GM18907 (cell line): ENCODE measurements around the gene AP5B1.

Source experiments
- ATAC-seq: cut with Tn5 transposase; IDR thresholded peaks from one replicate; pipeline ENCODE4 v1.9.1; 2021; ENCODE audit warnings: mild to moderate bottlenecking, moderate library complexity; ENCODE audit not compliant: unreplicated experiment

AP5B1 gene

DNA sequence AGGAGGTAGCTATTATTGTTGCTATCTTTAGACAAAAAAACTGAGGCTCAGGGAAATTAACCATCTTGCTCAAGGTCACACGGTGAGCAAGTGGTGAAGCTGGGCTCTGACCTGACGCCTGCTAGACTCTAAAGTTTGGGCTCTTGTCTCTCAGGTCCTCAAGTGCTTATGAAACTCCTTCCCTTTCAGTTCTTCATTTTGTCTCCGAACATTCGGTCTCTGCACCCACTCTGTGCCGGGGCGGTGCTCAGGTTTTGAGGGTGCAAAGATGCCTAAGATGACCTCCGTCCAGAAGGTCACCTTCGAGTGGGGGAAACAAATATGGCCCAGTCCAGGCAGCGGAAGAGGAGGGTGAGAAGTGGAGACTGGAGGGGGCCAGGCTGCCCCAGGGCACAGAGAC lies 22.1 kb upstream of the AP5B1 start:
- peak; percentile 58 for ATAC-seq

DNA sequence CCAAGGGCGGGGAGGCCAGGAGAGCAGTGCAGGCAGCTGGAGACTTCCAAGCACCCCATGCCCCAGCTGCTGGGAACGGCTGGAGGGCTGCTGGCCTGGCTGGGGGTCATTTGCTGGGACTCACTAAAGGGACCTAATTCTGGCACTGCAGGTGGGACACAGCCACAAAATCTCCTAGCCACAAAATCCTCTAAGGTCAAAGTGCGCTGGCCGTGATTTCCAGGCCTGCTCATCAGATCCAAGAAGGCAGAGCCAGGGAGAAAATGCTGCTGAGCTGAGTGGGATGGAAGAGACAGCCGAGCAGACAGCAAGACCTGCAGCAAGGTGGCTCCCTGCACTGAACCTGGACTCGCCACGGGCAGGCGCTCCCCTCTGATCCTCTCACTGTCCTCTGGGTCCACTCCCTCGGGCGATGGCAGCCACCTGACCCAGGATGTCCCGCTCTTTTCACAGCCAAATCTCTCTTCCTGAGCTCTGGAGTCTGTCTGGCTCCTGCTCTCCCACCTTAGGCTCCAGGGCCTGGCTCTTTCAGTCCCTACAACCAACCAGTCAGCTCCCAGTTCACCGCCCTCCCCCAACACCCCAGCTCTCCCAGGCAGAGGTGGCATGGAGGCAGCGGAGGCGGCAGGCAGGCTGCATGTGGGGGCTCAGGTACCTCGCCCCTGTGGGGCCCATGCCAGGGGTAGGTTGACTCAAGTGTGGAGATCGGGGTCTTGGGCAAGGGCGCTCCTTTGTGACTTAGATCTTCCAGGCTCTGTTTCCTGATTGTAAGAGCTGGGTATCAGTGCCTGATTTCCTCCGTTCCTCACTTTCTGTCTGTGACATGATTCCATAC lies 20.6 kb upstream of the AP5B1 start:
- no peak for ATAC-seq

DNA sequence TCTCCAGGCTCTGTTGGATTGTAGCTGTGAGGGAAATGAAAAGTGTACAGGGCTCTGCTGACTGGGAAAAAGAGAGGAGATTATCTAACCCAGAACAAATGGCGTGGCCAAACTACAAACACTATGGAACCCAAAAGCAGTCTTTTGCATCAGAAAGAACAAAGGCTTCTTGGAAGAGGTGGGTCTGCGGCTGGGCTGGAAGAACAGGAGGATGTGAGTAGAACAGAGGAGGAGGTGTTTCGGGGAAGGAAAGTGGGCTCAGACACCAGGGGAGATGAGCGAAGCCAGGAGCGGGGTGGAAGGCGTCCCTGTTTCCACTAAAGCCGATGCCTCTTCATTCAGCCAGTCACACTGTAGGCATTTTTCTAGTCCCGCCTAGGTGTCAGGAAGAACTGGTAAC lies 18.1 kb upstream of the AP5B1 start:
- no peak for ATAC-seq

DNA sequence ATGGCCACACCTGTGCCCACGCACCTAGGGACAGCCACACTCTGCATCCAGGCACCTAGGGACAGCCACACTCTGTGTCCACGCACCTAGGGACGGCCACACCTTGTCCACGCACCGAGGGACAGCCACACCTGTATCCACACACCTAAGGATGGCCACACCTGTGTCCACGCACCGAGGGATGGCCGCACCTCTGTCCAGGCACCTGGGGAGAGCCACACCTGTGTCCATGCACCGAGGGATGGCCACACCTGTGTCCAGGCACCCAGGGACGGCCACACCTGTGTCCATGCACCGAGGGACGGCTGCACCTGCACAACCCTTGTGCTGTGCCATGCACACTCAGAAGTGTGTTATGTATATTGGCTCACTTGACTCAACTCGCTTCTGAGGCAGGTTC lies 16.9 kb upstream of the AP5B1 start:
- no peak for ATAC-seq

DNA sequence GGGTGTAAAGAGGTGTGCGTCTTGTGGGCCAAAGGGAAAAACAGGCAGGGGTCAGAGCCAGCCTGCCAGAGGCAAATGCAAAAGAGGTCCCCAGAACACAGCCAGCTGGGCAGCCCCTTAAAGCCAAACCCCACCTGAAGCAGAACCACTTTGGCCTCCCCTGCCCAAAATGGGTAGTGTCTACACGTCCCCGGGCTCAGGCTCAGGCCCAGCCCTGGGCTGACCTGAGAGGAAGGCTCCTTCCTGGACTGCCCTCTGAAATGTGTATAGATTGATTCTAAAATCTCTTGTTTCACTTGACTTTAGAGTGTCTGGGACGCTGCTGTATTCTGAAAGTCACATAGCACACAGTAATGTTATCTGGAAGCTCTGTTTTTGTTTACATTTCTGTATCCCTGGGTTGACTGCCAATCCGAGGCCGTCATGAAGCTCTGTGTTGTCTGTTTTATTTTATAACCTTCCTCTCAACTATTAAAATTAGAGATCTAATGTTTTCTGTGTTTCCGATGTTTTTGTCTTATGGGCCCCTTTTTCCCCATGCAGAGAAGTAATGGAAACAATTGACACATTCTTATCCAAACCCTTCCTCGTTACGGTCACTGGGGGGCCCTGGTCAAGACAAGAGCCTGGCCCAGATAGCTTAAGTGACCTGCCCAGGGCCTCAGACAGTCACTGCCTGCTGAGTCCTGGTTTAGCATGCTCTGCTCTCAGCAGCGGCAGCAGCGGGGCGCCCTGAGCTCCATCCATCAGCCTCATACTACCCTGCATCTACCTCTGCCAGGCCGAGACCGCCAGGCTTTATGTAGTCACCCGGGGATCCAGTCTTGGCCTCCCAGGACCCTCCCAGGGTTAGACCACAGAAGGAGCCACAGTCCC lies 16.2 kb upstream of the AP5B1 start:
- no peak for ATAC-seq

DNA sequence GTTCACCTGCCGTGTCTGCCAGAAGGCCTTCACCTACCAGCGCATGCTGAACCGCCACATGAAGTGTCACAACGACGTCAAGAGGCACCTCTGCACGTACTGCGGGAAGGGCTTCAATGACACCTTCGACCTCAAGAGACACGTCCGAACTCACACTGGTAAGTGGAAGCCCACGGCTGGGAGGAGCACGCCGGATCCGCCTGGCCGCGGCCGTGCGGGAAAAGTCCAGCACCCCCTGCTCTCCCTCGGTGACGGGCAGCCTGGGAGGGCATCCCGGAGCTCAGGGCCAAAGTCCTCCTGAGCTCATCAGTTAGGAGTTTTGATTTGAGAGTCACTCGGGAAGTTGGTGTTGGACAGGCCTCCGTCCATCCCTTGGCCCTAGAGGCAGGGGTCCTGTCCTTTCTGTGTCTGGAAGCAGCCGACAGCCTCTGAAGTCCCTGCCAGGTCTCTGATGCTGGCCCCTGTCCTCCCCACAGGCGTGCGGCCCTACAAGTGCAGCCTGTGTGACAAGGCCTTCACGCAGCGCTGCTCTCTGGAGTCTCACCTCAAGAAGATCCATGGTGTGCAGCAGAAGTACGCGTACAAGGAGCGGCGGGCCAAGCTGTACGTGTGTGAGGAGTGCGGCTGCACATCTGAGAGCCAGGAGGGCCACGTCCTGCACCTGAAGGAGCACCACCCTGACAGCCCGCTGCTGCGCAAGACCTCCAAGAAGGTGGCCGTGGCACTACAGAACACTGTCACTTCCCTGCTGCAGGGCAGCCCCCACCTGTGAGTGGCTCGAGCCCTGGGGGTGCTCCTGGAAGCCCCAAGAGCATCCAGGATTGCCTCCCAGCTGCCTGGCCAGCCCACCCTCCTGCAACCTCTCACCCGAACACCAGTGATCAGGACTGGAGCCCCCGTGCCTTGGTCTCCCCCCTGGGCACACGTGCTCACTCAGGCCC lies 14.1 kb upstream of the AP5B1 start:
- no peak for ATAC-seq

DNA sequence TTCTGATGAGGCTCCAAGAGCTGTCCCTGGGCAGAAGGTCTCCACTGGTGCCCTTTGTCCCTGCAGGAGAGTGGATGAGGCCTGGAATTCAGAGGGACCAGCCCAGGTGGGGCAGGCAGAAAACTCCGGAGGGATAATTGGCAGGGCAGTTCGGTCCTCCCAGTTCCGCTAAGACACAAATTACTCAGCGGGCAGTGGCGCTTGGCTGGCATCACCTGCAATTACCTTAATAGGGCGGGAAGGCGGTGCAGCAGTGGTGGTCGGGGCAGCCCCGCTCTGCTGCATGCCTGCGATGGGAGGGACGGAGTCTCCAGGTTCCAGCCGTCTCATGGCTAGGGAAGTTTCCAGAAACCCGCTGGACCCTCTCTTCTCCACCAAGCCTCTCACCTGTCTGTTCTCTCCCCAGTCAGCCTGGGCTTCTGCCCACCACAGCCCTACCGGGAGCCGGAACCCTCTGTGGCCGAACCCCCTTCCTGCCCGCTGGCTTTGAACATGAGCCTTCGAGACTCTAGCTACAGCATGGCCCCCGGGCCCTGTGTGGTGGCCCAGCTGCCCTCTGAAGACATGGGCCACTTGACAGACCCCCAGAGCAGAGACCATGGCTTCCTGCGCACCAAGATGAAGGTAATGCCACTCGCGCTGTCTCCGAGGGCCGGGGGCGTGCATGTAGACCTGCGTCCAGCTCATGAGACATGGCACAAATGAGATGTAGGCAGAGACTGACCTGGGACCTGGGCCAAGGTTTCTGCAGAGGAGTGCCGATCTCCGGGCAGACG lies 13.0 kb upstream of the AP5B1 start:
- ATAC-seq, result no peak

DNA sequence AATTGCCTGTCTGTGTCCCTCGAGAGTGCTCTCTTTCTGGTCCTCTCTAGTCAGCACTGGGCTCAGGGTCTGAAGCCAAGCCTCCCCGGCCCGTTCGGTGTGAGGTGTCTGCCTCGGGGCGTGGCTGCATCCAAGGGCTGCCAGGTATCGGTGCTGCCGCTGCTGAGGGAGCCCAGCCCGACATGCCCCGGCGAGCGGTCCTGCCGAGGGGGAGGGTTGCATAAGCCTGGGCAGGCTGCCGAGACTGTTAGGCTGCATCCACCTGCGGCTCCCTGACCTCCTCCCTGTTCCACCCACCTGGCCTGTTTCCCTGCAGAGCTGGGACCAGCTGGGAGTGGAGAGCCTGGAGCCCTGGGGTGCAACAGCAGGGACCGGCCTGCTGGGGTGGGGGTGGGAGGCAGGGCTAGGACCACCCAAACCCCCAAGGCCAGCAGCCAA lies 12.4 kb upstream of the AP5B1 start:
- no peak for ATAC-seq

DNA sequence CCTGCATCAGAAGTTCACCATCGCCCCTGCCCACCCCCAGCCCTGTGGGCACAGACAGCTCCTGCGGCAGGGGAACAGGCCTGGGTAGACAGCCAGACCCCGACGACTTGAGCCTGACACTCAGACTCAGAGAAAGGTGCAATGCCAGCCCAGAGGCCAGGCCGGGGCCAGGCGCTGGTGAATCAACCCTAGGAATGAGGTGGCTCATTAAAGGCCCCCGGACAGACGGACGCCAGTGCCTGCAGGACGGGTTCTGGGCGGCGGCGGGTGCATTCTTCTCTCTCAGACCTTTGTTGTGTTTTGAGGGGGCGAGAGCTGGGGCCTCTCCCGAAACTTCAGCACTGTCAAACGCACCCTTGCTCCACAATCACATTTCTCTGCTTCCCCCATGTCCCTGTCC lies 11.7 kb upstream of the AP5B1 start:
- no peak for ATAC-seq

DNA sequence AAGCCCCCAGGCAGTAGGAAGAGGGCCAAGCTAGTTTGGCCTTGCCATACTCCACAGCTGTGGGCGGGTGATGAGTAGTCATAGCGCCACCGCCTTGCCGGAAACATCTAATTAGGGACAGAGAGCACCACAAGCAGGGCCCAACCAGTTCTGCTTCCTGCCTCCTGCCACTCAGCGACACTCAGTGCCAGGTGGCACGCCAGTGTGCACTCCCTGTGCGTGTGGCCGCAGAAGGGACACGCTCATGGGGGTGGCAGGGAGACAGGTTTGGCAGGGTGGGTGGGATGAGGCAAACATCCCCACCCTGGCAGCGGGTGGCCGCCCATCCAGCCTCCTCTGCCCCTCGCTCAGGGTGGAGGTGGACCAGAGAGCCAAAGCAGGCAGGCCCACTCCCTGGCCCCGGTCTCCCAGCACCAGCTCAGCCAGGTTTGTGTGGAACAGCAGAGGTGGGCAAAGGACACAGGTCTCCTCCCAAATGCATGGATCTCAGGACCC lies 11.0 kb upstream of the AP5B1 start:
- peak; percentile 89 for ATAC-seq

DNA sequence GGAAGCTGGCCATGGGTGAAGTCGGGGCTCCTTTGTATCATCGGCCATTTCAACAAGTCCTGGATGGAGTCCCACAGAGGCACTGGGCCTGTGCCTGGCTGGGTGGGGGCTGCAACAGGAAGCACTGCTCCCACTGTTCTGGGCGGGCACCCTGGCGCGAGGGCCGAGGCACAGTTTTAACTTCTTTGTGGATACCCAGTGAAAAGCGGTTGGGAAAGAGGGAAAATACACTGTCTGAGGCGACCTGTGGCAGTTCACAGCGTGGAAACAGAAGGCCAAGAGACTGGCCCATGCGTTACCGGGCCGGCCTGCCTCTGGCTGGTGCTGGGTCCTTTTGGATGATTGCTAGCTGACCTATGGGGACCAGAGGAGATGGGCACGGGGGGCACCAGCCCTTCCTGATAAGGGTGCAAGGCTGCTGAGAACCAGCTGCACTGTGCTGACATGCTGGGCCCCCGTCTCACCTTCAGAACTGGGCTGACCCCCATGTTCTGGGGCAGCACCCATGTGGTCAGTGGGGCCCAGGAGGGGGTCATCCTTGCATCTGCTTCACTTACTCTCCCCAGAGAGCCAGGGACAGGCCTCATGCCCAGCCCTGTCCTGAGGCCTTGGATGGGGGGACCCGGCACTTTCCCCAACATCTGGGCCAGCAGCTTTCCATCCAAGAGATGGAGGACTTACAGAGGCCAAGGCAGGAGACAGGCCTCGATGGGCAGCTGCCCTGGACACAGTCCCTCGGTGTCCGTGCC lies 10.3 kb upstream of the AP5B1 start:
- ATAC-seq, result no peak

DNA sequence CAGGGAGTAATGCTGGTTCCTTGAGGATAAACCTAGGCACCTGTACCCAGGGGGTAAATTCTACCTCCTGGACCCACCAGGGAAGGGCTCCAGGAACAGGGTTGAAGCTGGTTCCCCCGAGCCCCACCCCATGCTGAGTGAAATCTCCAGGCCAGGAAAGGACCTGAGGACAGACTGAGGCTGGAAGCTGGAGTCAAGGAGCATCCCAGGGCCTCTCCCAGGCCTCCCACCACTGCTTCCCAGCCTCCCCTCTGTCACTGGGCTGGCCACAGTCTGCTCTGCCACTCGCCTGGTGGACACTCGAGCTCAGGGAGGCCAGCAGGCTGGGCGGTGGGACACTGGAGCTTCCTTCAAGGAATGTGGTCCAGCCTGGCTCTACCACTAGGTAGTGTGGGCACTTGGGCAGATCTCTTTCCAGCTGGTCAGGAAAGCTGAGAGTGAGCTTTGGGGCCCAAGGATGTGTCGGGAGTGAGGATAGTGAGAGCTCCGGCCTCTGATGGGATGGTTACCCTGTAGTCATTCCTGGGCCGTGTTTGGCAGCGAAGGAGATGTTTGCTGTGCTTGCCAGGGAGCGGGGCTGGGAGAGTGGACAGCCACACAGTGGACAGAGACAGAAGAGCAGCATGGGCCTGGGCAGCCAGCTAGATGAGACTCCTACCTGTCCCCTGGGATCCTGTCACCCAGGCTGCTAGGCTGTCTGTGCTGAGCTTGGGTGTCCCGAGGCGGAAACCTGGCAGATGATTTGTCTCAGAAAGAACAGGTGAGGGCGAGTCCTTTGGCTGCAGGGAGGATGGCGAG lies 9.5 kb upstream of the AP5B1 start:
- ATAC-seq, result no peak

DNA sequence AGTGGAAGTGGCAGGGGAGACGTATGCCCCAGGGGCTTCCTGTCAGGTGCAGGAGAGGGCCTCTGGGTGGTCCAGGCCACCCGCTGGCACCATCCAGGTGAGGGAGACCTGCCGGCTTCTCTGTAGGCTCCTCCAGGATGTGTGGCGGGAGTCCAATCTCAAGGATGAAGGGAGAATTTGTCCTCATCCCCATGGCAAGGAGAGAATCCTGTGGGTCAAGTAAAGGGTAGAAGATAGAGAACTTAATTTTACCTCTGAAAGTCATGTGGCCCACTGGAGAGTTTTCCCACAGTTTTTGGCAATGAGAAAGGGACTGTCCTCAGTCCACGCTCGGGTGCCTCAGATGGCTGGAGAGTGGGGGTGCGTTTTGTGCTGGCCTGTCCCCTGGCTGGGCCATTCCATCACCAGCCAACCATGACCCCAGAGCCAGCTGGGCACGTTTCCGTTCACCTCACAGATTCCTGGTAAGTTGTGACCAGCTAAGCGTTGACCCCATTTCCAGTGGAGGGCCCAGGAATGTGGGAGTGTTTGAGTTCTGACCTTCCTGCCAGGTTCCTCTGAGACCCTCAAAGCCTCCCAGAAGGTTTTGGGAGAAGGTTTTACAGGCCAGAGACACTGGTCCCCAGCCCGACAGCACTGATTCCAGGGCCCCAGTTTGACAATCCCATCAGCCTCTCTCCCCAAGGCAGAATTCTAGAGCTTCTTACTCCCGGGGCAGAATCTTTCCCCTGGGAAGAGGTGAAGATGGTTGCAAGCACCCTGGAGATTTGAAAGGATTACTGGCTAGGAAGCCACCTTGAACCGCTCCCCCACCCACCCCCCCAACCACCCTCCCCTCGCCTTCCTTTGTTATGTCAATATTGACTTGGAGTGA lies 8.7 kb upstream of the AP5B1 start:
- ATAC-seq, result no peak

DNA sequence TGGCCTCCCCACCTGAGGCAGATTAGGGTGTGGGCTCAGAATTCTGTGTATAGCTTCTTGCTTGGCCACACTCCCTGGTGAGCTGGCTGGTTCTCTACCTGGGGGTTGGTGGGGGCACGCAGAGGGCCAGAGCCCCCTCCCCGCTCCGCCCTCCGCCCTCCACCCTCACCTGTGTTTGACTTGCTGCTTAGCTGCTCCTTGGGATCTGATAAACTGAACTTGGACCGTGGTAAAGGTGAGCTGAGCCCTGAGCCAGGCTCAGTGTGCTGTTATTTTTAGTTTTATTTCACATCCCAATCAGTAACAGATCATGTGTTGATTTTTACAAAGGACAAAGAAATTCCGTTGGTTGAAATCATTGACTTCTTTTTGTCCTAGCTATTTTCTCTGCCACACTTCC lies 8.0 kb upstream of the AP5B1 start:
- ATAC-seq, result no peak

DNA sequence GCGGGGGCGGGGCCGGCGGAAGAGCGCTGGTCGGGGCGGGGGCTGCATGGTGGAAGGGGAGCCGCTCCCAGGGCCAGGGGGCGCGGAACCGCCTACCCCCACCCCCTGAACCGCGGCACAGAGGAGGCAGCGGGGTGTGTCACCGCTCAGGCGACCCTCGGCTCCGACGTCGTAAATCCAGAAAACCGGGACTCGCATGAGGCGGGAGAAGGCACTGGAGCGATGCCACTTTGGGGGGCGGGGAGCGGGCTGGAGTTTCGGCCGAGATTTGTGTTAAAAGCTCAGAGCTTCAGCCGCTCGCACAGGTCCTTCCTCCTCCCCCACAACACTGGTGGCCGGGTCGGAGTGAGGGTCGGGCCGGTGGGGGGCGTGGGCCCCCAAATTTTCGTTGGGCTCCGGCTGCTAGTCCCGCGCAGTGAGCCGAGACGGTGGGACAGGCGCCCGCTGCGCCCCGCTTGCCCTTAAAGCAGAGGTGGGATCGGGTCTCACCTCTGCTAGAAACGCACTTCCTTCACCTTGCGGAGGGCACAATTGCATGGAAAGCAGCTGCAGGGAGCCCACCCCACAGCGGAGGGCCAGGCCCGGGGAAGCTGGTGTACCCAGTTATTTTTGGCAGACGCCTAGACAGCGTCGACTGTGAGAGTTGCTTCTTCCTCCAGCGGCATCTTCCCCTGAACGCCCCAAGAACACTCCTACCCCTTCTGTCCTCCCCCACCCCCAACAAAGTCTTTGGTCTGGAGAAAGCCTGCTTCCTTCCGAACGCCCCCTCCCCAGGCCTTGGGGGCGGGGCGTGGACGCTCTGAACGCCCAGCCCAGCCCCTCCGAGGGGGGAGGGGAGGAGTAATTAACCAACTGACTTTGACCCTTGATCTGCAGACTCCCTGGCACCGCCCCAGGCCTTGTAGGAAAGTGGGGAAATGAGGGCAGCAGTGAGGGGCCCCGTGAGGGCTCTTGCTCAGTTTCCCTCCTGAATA lies 7.2 kb upstream of the AP5B1 start:
- ATAC-seq, result no peak
